Parathyroid adenoma (tissue), 2 donors: ENCODE measurements around the gene ANKRD10.
"Not testable (repeated sequence)": the region's sequence is repeated elsewhere in the genome, so short reads cannot be mapped to it uniquely, and the experiment has no call there.

Experiments used
- H2AFZ ChIP-seq: fragments of 300-600 bp; sonication (generic); one replicate; pipeline ENCODE4 v1.7.0; 2017; ENCODE audit warnings: antibody characterized with exemption, mild to moderate bottlenecking
- H3K27ac ChIP-seq: fragments of 300-600 bp; sonication (generic); one replicate; pipeline ENCODE4 v1.7.0; 2017
- H3K27me3 ChIP-seq: fragments of 300-600 bp; sonication (generic); one replicate; pipeline ENCODE4 v1.7.0; 2017; ENCODE audit warnings: low read length; ENCODE audit not compliant: control insufficient read depth, insufficient read depth
- H3K36me3 ChIP-seq: fragments of 300-600 bp; sonication (generic); one replicate; pipeline ENCODE4 v1.7.0; 2017; ENCODE audit warnings: low read length; ENCODE audit not compliant: control insufficient read depth, insufficient read depth
- H3K4me1 ChIP-seq: fragments of 300-600 bp; sonication (generic); one replicate; pipeline ENCODE4 v1.7.0; 2017; ENCODE audit warnings: control low read depth
- H3K4me2 ChIP-seq: fragments of 300-600 bp; sonication (generic); one replicate; pipeline ENCODE4 v1.7.0; 2017; ENCODE audit warnings: low read length
- H3K4me3 ChIP-seq: fragments of 300-600 bp; sonication (generic); one replicate; pipeline ENCODE4 v1.7.0; 2017; ENCODE audit warnings: low read depth, low read length
- H3K79me2 ChIP-seq: fragments of 300-600 bp; sonication (generic); one replicate; pipeline ENCODE4 v1.7.0; 2017; ENCODE audit warnings: control low read depth
- H3K9ac ChIP-seq: fragments of 300-600 bp; sonication (generic); one replicate; pipeline ENCODE4 v1.7.0; 2017; ENCODE audit warnings: mild to moderate bottlenecking
- H3K9me3 ChIP-seq: fragments of 300-600 bp; sonication (generic); one replicate; pipeline ENCODE4 v1.7.0; 2017; ENCODE audit warnings: low read length; ENCODE audit not compliant: control insufficient read depth
- TF ChIP-seq, protein P1 (sequence below): fragments of 300-600 bp; sonication (generic); IDR thresholded peaks from one replicate; pipeline ENCODE4 v1.7.0; 2017; ENCODE audit warnings: antibody characterized with exemption, mild to moderate bottlenecking
- donor health status: primary hyperparathyroidism.

Gene ANKRD10

GRCh38 chr13:110953833-110954532, 39.1 kb upstream of the ANKRD10 start:
- Histone ChIP-seq H2AFZ (no peak overlapping the region), H3K9me3 (no peaks in the 10 kb centered on the region), H3K27me3 (no peaks in the 10 kb centered on the region), H3K9ac (no peak overlapping the region), H3K27ac (no peak overlapping the region), H3K4me2 (no peak overlapping the region), H3K36me3 (no peaks in the 10 kb centered on the region), H3K4me1 (no peaks in the 10 kb centered on the region), H3K79me2 (no peaks in the 10 kb centered on the region), H3K4me3 (no peak overlapping the region)
- TF ChIP-seq, protein P1, sequence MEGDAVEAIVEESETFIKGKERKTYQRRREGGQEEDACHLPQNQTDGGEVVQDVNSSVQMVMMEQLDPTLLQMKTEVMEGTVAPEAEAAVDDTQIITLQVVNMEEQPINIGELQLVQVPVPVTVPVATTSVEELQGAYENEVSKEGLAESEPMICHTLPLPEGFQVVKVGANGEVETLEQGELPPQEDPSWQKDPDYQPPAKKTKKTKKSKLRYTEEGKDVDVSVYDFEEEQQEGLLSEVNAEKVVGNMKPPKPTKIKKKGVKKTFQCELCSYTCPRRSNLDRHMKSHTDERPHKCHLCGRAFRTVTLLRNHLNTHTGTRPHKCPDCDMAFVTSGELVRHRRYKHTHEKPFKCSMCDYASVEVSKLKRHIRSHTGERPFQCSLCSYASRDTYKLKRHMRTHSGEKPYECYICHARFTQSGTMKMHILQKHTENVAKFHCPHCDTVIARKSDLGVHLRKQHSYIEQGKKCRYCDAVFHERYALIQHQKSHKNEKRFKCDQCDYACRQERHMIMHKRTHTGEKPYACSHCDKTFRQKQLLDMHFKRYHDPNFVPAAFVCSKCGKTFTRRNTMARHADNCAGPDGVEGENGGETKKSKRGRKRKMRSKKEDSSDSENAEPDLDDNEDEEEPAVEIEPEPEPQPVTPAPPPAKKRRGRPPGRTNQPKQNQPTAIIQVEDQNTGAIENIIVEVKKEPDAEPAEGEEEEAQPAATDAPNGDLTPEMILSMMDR: no peak

DNA sequence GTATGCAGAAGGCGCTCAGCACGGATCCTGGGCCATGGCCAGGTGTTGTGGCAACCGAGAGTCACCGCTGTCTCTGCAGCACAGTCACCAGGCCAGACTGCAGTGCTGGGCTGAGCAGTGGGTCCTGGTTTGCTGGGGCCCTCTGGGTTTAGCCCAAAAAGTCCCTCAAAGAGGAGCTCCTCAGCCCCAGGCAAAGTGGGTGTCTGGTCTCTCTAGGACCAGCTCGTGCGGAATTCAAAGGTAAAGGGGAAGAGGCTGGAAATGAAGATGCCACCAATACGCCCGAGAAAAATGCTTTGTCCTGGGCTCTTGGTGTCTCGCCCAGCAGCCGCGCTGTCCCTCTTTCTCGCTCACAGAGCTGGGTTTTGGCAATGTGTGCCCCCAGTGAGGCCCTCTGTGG, 38.5 kb upstream of the ANKRD10 start:
- Histone ChIP-seq H3K36me3 (no peaks in the 10 kb centered on the region), H3K4me2 (no peak overlapping the region), H3K27me3 (no peaks in the 10 kb centered on the region), H3K9ac (no peak overlapping the region), H3K79me2 (no peaks in the 10 kb centered on the region), H2AFZ (no peak overlapping the region), H3K4me3 (no peak overlapping the region), H3K27ac (no peak overlapping the region), H3K9me3 (no peaks in the 10 kb centered on the region), H3K4me1 (no peaks in the 10 kb centered on the region)
- TF ChIP-seq, protein P1: no peak

GRCh38 chr13:110952135-110952534, 37.3 kb upstream of the ANKRD10 start:
- not testable (repeated sequence) for H3K79me2 ChIP-seq, H3K9ac ChIP-seq, H3K4me1 ChIP-seq, H3K27ac ChIP-seq, H3K9me3 ChIP-seq, H2AFZ ChIP-seq, H3K4me2 ChIP-seq, H3K36me3 ChIP-seq, H3K4me3 ChIP-seq, H3K27me3 ChIP-seq

DNA sequence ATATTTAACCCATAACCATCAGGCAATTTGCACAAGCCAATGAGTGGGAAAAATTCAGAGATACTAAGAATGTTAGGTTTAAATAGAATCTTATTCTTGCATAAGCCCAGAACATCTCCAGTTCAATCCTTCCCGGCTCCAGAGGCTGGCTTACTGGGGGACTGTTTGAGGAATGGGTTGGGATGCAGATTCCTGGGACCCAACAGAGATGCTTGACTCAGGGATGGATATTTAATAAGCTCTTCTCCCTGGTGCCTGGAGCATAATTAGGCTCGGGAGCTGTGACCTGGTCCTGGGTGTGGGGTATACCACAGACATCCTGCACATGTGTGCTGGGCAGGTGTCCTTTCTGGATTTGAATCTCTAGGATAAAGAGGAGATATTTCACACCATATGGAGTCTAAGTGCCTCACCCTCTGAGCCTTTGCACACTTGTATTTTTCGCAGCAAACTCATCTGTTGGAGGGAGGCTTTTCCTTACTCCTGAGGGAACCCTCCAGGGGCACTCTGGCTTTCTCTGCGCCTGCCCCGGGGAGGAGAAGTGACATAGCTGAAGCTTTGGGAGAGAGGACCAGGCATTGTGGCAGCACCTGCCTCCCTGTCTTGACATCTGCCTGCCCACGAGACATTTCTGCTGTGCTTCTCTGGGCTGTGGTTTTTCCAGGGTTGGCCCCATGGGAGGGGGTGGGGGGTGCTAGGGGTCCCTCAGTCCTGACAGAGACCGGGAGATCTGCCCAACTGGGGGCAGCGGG, 36.1 kb upstream of the ANKRD10 start:
- no peaks in the 10 kb centered on the region for H3K36me3 ChIP-seq
- no peak overlapping the region for H3K9ac ChIP-seq
- no peak overlapping the region for H3K4me3 ChIP-seq
- no peaks in the 10 kb centered on the region for H3K79me2 ChIP-seq
- H3K27ac ChIP-seq: no peak overlapping the region
- H2AFZ ChIP-seq: no peak overlapping the region
- no peaks in the 10 kb centered on the region for H3K4me1 ChIP-seq
- H3K9me3 ChIP-seq: no peaks in the 10 kb centered on the region
- no peak overlapping the region for H3K4me2 ChIP-seq
- H3K27me3 ChIP-seq: no peaks in the 10 kb centered on the region
- TF ChIP-seq, protein P1: no peak

DNA sequence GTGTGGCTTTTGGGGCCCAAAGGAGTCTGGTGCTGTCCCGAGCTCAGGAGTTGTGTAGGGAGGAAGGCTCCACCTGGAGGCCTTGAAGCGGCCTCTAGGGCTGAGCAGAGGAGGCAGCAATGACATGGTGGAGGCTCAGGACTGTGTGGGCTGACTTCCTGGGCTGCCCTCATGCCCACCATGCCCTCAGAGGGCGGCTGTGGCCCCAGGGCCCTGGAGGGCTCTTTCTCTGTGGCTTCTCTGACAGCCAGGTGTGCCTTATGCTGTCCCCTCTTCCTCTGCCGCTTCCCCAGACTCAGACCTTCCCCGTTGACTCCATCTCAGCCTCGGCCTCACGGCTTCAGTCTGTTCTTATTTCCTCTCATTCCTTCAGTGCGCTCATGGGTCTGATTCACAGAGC, 35.5 kb upstream of the ANKRD10 start:
- H3K9ac ChIP-seq: no peak overlapping the region
- H3K27ac ChIP-seq: no peak overlapping the region
- H3K27me3 ChIP-seq: no peaks in the 10 kb centered on the region
- H3K4me3 ChIP-seq: no peak overlapping the region
- TF ChIP-seq, protein P1: no peak
- H3K4me2 ChIP-seq: no peak overlapping the region
- no peaks in the 10 kb centered on the region for H3K79me2 ChIP-seq
- H3K9me3 ChIP-seq: no peaks in the 10 kb centered on the region
- no peaks in the 10 kb centered on the region for H3K4me1 ChIP-seq
- no peaks in the 10 kb centered on the region for H3K36me3 ChIP-seq
- H2AFZ ChIP-seq: no peak overlapping the region
